GM19351 (cell line): ENCODE results near the gene PNKD.

Experiments used
- ATAC-seq: cut with Tn5 transposase; IDR thresholded peaks from one replicate; pipeline ENCODE4 v1.9.1; 2021; ENCODE audit warnings: mild to moderate bottlenecking, moderate library complexity; ENCODE audit not compliant: unreplicated experiment

PNKD gene

GRCh38 chr2:218334531-218334930 is 64.2 kb downstream of the PNKD start:
- ATAC-seq: no peak

- ATAC-seq: no peak
Observed at GRCh38 chr2:218340656-218341055, 70.3 kb downstream of the PNKD start.

GRCh38 chr2:218341381-218341780 is 71.1 kb downstream of the PNKD start:
- no peak for ATAC-seq

- ATAC-seq: no peak
Observed at GRCh38 chr2:218342837-218343236, 72.5 kb downstream of the PNKD start.

- ATAC-seq: no peak
Observed at GRCh38 chr2:218343591-218343990, 73.3 kb downstream of the PNKD start.

- ATAC-seq: no peak
Observed at GRCh38 chr2:218344090-218344754, 73.9 kb downstream of the PNKD start.

- ATAC-seq: no peak
Observed at GRCh38 chr2:218344755-218345417, 74.6 kb downstream of the PNKD start.

GRCh38 chr2:218345491-218346236 is 75.3 kb downstream of the PNKD start:
- no peak for ATAC-seq

GRCh38 chr2:218347172-218347571 is 76.9 kb downstream of the PNKD start:
- ATAC-seq: no peak

GRCh38 chr2:218354045-218354444 is 83.7 kb downstream of the PNKD start:
- ATAC-seq: no peak

GRCh38 chr2:218354850-218355443 is 84.6 kb downstream of the PNKD start:
- no peak for ATAC-seq

GRCh38 chr2:218357236-218358177 is 87.2 kb downstream of the PNKD start:
- ATAC-seq: no peak

- no peak for ATAC-seq
Observed at GRCh38 chr2:218360453-218360852, 90.1 kb downstream of the PNKD start.

GRCh38 chr2:218362606-218363005 is 92.3 kb downstream of the PNKD start:
- no peak for ATAC-seq

- ATAC-seq: no peak
Observed at GRCh38 chr2:218363736-218364135, 93.4 kb downstream of the PNKD start.

GRCh38 chr2:218364196-218364595 is 93.9 kb downstream of the PNKD start:
- no peak for ATAC-seq

GRCh38 chr2:218366621-218367414 is 96.5 kb downstream of the PNKD start:
- no peak for ATAC-seq

- peak; percentile 97 for ATAC-seq
Observed at GRCh38 chr2:218367415-218368149, 97.3 kb downstream of the PNKD start.

GRCh38 chr2:218368150-218368528 is 97.8 kb downstream of the PNKD start:
- peak; percentile 3 for ATAC-seq
